GM18873 (cell line): ENCODE results near the gene UNC5C.

Source experiments
- ATAC-seq: cut with Tn5 transposase; IDR thresholded peaks from one replicate; pipeline ENCODE4 v1.9.1; 2021; ENCODE audit warnings: mild to moderate bottlenecking, moderate library complexity, moderate number of reproducible peaks; ENCODE audit not compliant: unreplicated experiment, low FRiP score

UNC5C gene

GRCh38 chr4:95524184-95524583 lies 24.6 kb downstream of the UNC5C start:
- ATAC-seq: no peak

GRCh38 chr4:95522682-95523530 lies 25.9 kb downstream of the UNC5C start:
- no peak for ATAC-seq

GRCh38 chr4:95517576-95518345 lies 31.0 kb downstream of the UNC5C start:
- ATAC-seq: no peak

- ATAC-seq: no peak
Measured at GRCh38 chr4:95516528-95517017, 32.2 kb downstream of the UNC5C start.

GRCh38 chr4:95515589-95515988 lies 33.2 kb downstream of the UNC5C start:
- no peak for ATAC-seq

GRCh38 chr4:95513022-95513421 lies 35.8 kb downstream of the UNC5C start:
- ATAC-seq: no peak

- no peak for ATAC-seq
Measured at GRCh38 chr4:95511477-95511876, 37.3 kb downstream of the UNC5C start.

DNA sequence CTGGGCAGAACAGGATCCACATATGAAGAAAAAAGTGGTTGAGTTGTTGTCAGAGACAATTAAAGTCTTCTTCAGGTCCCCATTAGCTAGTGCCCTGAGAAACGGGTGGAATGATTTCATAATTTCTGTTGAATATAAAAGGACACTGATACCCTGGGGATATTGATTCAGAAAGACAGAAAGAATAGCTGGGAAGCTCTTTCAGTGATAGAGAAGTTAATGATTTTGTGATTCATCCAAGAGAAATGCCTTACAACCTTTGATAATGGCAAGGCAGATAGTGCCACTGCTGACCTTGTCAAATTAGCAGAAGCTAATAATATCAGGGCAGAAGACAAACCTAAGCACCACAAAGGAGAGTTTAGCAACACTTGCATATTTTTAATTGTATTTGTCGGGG lies 37.9 kb downstream of the UNC5C start:
- no peak for ATAC-seq

DNA sequence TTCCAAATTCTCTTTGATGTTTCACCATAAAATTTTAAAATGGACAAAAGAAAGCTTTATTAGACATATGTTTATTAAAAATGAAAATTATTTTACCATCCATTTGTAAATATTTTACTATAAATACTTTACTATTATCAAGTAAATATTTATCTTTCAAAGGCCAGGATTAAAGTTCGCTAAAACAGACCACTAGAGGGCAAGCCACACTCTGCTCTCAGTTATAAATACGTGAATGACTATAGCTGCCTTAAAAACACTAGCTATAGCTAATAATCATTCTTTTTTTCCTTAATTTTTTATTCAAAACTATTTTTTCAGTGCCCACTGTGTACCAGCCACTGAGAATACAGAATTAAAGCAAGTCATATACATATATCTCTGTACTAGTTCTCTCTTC lies 38.6 kb downstream of the UNC5C start:
- ATAC-seq: no peak

DNA sequence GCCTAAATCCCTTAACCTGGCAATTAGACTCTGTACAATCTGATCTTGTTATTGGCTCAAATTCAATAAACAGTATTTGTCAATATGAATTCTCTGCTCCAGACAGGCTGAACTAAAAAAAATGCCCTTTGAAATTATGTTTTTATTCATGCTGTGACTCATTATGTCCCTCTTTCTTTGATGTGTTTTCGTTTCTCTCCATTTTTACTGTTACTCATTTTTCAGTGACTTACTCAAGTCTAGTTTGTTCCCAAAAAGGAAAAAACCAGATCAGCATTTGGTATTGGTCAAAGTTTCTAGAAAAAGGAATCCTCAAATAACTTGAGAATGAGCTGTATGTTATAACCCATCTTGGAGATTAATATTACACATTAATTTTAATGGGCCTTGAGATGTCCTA lies 40.4 kb downstream of the UNC5C start:
- no peak for ATAC-seq

GRCh38 chr4:95507561-95507960 lies 41.2 kb downstream of the UNC5C start:
- ATAC-seq: no peak

GRCh38 chr4:95507147-95507546 lies 41.6 kb downstream of the UNC5C start:
- no peak for ATAC-seq

- no peak for ATAC-seq
Measured at GRCh38 chr4:95506264-95506663, 42.5 kb downstream of the UNC5C start.

- no peak for ATAC-seq
Measured at GRCh38 chr4:95505799-95506198, 43.0 kb downstream of the UNC5C start.

- no peak for ATAC-seq
Measured at GRCh38 chr4:95505151-95505550, 43.6 kb downstream of the UNC5C start.

GRCh38 chr4:95504501-95504900 lies 44.3 kb downstream of the UNC5C start:
- no peak for ATAC-seq

DNA sequence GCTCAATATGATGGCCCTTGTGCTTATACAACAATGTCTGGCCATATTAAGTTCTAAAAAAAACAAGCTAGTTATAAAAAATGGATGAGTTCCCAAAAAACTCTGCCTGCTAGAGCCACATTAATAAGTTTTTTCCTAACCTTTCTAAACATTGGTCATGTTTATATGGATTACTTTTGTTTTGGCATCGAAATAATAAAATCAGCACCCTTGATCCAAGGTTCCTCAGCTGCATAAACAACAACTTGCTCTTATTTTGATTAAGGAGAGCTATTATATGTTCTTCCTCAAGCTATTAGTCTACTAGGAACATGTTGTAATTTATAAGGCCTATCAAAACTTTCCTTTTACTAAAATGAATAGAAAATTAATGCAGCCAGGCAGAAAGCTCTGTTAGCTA lies 48.4 kb downstream of the UNC5C start:
- ATAC-seq: no peak

DNA sequence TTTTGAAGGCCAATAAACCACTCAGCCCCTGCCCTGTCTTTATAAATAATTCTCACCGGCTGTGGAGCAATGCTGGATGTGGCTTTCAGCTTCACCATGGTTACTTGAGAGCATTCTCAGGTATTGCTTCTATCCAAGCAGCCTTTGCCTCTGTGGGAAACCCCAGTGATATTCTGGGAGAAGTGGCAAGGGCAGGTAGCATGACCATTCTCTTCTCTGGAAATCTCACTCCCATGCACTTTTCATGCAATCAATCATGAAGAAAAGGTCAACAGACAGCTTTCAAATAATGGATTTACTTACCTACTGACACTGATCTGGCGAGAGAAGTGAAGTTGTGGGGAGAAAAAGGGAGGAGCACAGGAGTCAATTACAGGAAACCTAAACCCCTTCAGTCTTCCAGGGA lies 49.5 kb downstream of the UNC5C start:
- no peak for ATAC-seq

GRCh38 chr4:95494186-95494585 lies 54.6 kb downstream of the UNC5C start:
- no peak for ATAC-seq

DNA sequence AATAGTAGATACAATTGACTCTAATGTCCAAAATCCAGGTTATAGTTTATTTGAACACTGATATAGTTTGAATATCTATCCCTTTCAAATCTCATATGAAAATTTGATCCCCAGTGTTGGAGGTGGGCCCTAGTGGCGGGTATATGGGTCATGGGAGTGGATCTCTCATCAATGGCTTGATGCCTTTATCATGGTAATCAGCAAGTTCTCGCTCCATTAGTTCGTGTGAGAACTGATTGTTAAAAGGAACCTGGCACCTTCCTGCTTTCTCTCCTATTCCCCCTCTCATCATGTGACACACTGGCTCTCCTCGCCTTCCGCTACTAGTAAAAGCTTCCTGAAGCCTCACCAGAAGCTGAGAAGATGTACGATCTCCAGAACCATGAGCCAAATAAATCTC lies 70.1 kb downstream of the UNC5C start:
- no peak for ATAC-seq

GRCh38 chr4:95476121-95476520 lies 72.7 kb downstream of the UNC5C start:
- no peak for ATAC-seq

DNA sequence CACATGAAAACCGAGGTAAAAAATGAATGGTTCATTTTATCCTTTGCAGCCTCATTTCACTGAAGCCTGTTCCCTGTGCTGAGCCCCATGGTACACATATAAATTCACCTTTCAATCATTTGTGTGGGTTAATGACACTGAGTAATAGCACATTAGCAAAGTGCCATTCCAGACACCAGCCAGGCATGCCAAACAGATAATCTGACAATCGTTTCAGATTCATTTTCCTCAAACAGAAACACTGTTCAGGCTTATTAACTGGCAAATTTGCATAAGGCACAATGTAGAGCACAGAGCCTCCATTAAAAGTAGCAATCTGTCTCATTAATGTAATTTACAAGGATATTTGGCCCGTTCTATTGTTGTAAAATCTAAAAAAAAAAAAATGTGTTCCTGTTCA lies 76.2 kb downstream of the UNC5C start:
- no peak for ATAC-seq
